Subcutaneous abdominal adipose tissue (tissue), 5 donors: ENCODE results near the gene ABHD3.
A peak's percentile ranks its signal among the peaks of the same experiment; 100 is the strongest.
"Not testable (repeated sequence)": the region's sequence is repeated elsewhere in the genome, so short reads cannot be mapped to it uniquely, and the experiment has no call there.

Experiments used
- H3K27ac ChIP-seq: one replicate; pipeline ENCODE4 v1.7.0; 2013; ENCODE audit warnings: low read depth, mild to moderate bottlenecking, inconsistent platforms, low read length, moderate library complexity
- H3K27me3 ChIP-seq, 5 donors: one replicate each; pipeline ENCODE4 v1.7.0; 2013; ENCODE audit warnings: low read length in 5 of 5, inconsistent platforms in 1 of 5; ENCODE audit not compliant: control insufficient read depth in 5 of 5, insufficient read depth in 4 of 5
- H3K36me3 ChIP-seq, 5 donors: one replicate each; pipeline ENCODE4 v1.7.0; 2013; ENCODE audit warnings: low read length in 5 of 5; ENCODE audit not compliant: control insufficient read depth in 5 of 5, insufficient read depth in 5 of 5
- H3K4me1 ChIP-seq, 5 donors: one replicate each; pipeline ENCODE4 v1.7.0; 2013; ENCODE audit warnings: low read length in 5 of 5, mild to moderate bottlenecking in 3 of 5, moderate library complexity in 1 of 5; ENCODE audit not compliant: control insufficient read depth in 5 of 5, insufficient read depth in 5 of 5
- H3K4me3 ChIP-seq, 5 donors: one replicate each; pipeline ENCODE4 v1.7.0; 2013; ENCODE audit warnings: low read length in 5 of 5, low read depth in 1 of 5
- H3K9ac ChIP-seq, 5 donors: one replicate each; pipeline ENCODE4 v1.7.0; 2013; ENCODE audit warnings: low read length in 5 of 5, mild to moderate bottlenecking in 4 of 5, moderate library complexity in 3 of 5
- H3K9me3 ChIP-seq, 5 donors: one replicate each; pipeline ENCODE4 v1.7.0; 2013; ENCODE audit warnings: low read length in 5 of 5; ENCODE audit not compliant: control insufficient read depth in 5 of 5
- donor health status: healthy.
- donor health status: healthy.
- donor health status: healthy.
- donor health status: healthy.
- donor health status: healthy.

Gene ABHD3

DNA sequence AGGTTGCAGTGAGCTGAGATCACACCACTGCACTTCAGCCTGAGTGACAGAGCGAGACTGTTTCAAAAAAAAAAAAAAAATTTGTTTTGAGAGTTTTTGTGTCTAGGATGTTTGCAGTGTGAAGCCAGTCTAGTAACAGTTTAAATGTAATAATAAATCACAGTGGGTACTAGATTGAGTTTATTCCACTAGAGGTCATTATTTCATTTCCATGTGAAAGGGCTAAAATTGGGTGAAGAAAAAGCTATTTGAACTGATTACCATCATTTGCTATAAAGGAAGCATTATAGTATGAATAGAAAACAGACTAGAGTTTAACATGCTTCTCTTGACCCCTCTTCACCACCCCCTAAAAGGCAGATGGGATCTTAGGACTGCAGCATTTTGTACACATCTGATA, 72.2 kb downstream of the ABHD3 start:
- Histone ChIP-seq H3K4me1 (peaks cover 0 to 3% (median 0%) of the 10 kb centered on the region in 5 donors), H3K27me3 (no peaks in the 10 kb centered on the region), H3K4me3 (no peak overlapping the region), H3K36me3 (peaks cover 11 to 29% (median 18%) of the 10 kb centered on the region in 5 donors), H3K9ac (no peak overlapping the region), H3K9me3 (no peaks in the 10 kb centered on the region), H3K27ac (no peak overlapping the region)

DNA sequence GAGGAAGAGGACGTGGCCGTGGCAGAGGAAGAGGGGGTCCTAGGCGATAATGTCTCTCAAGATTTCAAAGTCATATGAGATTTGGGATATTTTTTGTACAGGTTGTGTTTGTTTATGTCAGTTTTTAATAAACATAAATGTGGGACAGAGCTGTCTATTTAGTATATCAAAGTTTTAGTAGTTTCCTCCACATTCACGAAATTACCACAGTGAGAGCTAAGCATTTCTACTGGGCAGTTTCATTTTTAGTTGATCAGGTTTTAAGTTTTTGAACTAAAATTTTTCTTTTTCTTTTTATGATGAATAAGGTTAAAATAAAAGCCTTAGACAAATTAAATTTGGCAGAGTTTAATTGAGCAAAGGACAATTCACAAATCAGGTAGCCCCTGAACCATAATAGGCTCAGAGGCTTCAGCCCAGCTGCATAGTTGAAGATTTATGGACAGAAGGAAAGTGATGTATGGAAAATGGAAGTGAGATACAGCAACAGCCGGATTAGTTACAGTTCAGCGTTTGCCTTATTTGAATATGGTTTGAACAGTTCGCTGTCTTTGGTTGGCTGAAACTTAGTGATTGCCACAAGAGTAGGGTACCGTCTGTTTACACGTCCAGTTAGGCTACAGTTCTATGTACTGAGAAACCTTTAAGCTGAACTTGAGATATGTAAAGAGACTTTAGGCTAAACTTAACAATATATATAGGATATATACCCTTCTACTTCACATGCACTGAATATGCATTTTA, 75.3 kb downstream of the ABHD3 start:
- H3K4me1 ChIP-seq = peaks cover 0 to 3% (median 0%) of the 10 kb centered on the region in 5 donors
- H3K27me3 ChIP-seq = no peaks in the 10 kb centered on the region
- H3K36me3 ChIP-seq = peaks cover 11 to 45% (median 25%) of the 10 kb centered on the region in 5 donors
- no peak overlapping the region for H3K27ac ChIP-seq
- no peak overlapping the region for H3K4me3 ChIP-seq
- H3K9ac ChIP-seq = no peak overlapping the region
- H3K9me3 ChIP-seq = no peaks in the 10 kb centered on the region

DNA sequence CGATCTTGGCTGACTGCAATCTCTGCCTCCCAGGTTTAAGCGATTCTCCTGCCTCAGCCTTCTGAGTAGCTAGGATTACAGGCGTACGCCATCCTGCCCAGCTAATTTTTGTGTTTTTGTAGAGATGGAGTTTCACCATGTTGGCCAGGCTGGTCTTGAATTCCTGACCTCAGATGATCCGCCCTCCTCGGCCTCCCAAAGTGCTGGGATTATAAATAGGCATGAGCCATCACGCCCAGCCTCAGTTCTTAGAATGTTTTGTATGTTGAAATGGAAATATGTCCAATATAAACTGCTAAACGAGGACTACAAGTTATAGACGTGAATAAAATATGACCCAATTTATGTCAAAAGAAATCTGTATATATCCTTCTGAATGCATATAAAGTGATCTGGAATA, 82.9 kb downstream of the ABHD3 start:
- H3K27me3 ChIP-seq, H3K4me3 ChIP-seq, H3K4me1 ChIP-seq, H3K9ac ChIP-seq, H3K9me3 ChIP-seq, H3K27ac ChIP-seq: not testable (repeated sequence)
- peaks cover 8 to 30% (median 18%) of the 10 kb centered on the region in 5 donors for H3K36me3 ChIP-seq

DNA sequence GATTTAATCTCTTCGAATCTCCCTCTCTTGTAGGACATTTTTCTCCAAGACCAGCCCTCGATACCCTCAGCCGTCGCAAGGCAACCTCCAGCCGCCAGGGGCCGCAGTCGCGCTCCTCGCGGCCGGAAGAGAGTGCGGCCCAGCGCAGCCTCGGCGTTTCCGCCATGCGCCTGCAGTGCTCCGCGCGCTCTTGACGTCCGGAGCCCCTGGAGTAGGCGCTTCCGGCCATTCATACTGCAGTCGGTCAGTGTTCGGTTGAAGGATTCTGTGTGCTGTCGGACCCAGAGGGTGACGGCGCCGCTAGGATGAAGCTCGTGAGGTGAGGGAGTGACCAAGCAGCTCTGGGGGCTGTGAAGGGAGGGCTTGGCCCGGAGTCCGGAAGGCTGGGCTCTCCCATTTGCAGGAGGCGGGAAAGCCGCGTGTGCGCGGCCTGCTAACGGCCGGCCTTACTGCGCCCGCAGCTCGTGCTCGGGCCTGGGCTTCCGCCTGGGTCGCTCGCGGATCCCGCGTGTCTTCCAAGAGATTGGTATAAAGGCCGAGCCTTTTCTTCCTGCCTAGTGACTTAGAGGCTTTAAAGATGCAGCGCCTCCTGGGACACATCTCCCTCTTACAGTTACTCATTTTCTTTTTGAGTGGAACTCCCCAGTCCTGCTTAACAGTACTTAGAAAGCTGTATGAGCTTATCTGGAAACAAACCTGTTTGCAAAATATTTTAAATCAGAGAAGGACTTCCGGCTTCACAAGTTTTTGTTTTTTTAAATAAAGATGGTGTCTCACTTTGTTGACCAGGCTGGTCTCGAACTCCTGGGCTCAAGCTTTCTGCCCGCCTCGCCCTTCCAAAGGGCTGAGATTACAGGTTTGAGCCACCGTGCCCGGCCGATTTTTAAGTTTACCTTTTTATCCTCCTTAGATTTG, 92.2 kb downstream of the ABHD3 start, which contains the start of gene SNRPD1:
TSS of gene SNRPD1 (plus strand) at position 190 of the 915 bp plus-strand sequence. CDS start at position 306, 116 bp downstream.
- Histone ChIP-seq H3K36me3 (peaks cover 0 to 4% (median 0%) of the 10 kb centered on the region in 5 donors), H3K4me3 (peak within 1 kb of the TSS; percentile 74 to 92 (median 87)), H3K27me3 (no peaks in the 10 kb centered on the region), H3K9ac (peak within 1 kb of the TSS; percentile 6 to 97 (median 94)), H3K27ac (peak within 1 kb of the TSS; percentile 88), H3K9me3 (no peaks in the 10 kb centered on the region), H3K4me1 (peaks cover 0 to 15% (median 14%) of the 10 kb centered on the region in 5 donors)

DNA sequence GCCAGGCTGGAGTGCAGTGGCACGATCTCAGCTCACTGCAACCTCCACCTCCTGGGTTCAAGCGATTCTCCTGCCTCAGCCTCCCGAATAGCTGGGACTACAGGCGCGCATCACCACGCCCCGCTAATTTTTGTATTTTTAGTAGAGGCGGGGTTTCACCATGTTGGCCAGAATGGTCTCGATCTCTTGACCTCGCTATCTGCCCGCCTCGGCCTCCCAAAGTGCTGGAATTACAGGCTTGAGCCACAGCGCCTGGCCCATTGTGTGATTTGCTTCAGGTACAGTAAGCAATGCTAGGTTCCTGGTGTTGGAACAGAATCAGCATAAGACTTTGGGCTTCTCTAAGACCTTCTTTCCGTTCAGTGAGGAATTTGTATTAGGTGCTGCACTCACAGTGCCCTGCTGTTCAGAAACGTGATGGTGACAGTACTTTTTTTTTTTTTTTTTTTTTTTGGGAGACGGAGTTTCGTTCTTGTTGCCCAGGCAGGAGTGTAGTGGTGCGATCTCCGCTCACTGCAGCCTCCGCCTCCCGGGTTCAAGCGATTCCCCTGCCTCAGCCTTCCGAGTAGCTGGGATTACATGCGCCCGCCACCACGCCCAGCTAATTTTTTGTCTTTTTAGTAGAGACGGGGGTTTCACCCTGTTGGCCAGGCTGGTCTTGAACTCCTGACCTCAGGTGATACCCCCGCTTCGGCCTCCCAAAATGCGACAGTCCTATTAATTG, 93.0 kb downstream of the ABHD3 start:
- Histone ChIP-seq H3K9ac (peak overlapping the region in 4 of 5 donors; percentile 36 to 97 (median 92)), H3K4me3 (peak overlapping the region; percentile 61 to 92 (median 87)), H3K27ac (peak overlapping the region; percentile 88), H3K4me1 (peaks cover 0 to 15% (median 14%) of the 10 kb centered on the region in 5 donors)
- H3K9me3 ChIP-seq, H3K27me3 ChIP-seq, H3K36me3 ChIP-seq: not testable (repeated sequence)

DNA sequence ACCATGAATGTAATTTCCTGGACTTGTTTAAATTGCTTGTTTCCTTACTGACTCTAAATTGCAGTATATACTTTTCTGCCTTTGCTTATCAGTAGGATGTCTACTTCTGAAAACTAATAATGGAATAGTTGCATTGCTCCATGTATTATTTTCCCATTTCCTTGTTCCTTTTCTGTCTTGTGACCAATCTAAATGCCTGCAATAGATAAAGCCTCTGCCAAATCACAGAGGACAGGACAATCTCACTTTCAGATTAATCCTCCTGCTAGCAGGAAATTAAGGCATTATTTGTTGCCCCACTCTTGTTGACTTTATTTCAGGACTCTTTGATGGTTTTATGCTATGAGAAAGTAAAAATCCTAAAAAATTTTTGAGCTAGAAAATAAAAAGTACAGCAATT, 99.4 kb downstream of the ABHD3 start:
- Histone ChIP-seq H3K4me1 (peaks cover 0 to 12% (median 2%) of the 10 kb centered on the region in 5 donors), H3K4me3 (no peak overlapping the region), H3K27me3 (no peaks in the 10 kb centered on the region), H3K27ac (no peak overlapping the region), H3K36me3 (no peaks in the 10 kb centered on the region), H3K9ac (peak overlapping the region in 1 of 5 donors; percentile 2), H3K9me3 (no peaks in the 10 kb centered on the region)

DNA sequence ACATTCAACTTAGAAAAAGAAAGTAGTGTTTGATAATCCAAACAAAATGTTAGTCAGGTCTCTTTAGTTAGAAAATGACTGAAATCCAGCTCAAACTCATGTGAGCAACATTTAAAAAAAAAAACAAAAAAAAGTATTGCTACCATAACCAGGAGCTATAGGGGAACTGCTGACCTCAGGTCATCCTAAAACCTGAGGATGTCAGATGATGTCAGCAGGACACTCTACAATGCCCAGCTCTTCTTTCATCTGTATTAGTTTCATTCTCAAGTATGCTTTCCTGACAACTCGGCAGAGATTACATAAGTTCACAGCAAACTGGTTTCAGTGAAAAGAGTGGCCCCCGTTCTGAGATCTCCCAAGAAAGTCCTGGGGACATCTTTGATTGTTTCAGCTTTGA, 99.9 kb downstream of the ABHD3 start:
- Histone ChIP-seq H3K4me1 (peaks cover 2 to 18% (median 6%) of the 10 kb centered on the region in 5 donors), H3K27ac (no peak overlapping the region), H3K9me3 (no peaks in the 10 kb centered on the region), H3K27me3 (no peaks in the 10 kb centered on the region), H3K4me3 (no peak overlapping the region), H3K36me3 (no peaks in the 10 kb centered on the region), H3K9ac (peak overlapping the region in 1 of 5 donors; percentile 2)

DNA sequence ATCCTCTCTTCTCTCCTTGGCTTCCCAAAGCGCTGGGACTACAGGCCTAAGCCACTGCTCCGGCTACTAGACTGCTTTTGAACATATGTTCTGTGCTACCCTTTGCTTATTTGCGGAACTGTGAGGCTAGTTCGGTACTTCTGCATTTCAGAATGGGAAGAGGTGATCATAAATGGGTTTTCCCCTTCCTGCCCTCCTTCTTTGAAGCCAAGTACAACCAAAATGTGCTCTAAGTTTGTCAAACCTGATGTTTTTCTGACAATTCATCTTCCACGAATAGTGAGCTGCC, 102.3 kb downstream of the ABHD3 start:
- H3K9ac ChIP-seq = no peak overlapping the region
- no peaks in the 10 kb centered on the region for H3K9me3 ChIP-seq
- H3K4me1 ChIP-seq = peaks cover 2 to 30% (median 18%) of the 10 kb centered on the region in 5 donors
- H3K27me3 ChIP-seq = no peaks in the 10 kb centered on the region
- no peak overlapping the region for H3K27ac ChIP-seq
- no peak overlapping the region for H3K4me3 ChIP-seq
- H3K36me3 ChIP-seq = no peaks in the 10 kb centered on the region
